Measurements from ENCODE around the gene CRISP1. TPM values are rescaled to one million over a fixed set of nuclear protein-coding genes. Genes with fewer than 3 reads are reported as not detected.

The CRISP1 gene
- total and polyA plus RNA-seq, 9 of the 15 experiments (the other 6 are each of a cell fraction or from before 2014, with no cell fraction given) = not detected

GRCh38 chr6:49841424-49841823 is 24.9 kb downstream of the CRISP1 start (continued):
- TF ChIP-seq MNT (conservative IDR thresholded peaks at IDR 0.05) = 0 out of 4 replicates have a peak, but pooled peaks of 1 of the 2 experiments have one; percentile 29
- peak; percentile 59; the same call in 1 of the 2 replicates for TF ChIP-seq DPF2 (IDR thresholded peaks at IDR 0.05)
- TF ChIP-seq CBFA2T2 (conservative IDR thresholded peaks at IDR 0.05) = peak; percentile 43; the same call in 1 of the 2 replicates
- TF ChIP-seq ZNF274 (IDR thresholded peaks at IDR 0.05; ENCODE audit: borderline replicate concordance, low read depth, low read length) = no peak
- TF ChIP-seq ELF4 (CRISPR knock-in tag; IDR thresholded peaks at IDR 0.05) = no peak
- TF ChIP-seq KDM1A (IDR thresholded peaks at IDR 0.05) = peak; percentile 86 to 88
- no peak for TF ChIP-seq PCBP2 (IDR thresholded peaks at IDR 0.05; ENCODE audit: low read depth, low read length, poor library complexity, severe bottlenecking)
- no peak for TF ChIP-seq ZBED1 (IDR thresholded peaks at IDR 0.05)
- peak; percentile 66; the same call in 1 of the 2 replicates for TF ChIP-seq HDAC2 (IDR thresholded peaks at IDR 0.05)
- peak; percentile 72 for TF ChIP-seq CBFA2T3 (IDR thresholded peaks at IDR 0.05)
- TF ChIP-seq RREB1 (CRISPR knock-in tag; IDR thresholded peaks at IDR 0.05) = no peak
- TF ChIP-seq NR2C1 (IDR thresholded peaks at IDR 0.05) = no peak
- TF ChIP-seq NR2C1 (tag; IDR thresholded peaks at IDR 0.05) = no peak
- TF ChIP-seq GATAD2A (IDR thresholded peaks at IDR 0.05) = no peak
- TF ChIP-seq MTF1 (CRISPR knock-in tag; IDR thresholded peaks at IDR 0.05; ENCODE audit: borderline replicate concordance) = no peak
- no peak for TF ChIP-seq BDP1 (IDR thresholded peaks at IDR 0.05; ENCODE audit: insufficient read depth, insufficient read length)
- no peak for TF ChIP-seq SREBF1 (IDR thresholded peaks at IDR 0.05; ENCODE audit: borderline replicate concordance, low read depth, low read length)
- no peak for TF ChIP-seq KLF13 (tag; IDR thresholded peaks at IDR 0.05; ENCODE audit: borderline replicate concordance, low read depth)
- no peak for TF ChIP-seq ZNF77 (CRISPR knock-in tag; IDR thresholded peaks at IDR 0.05)
- peak; percentile 44 for TF ChIP-seq PKNOX1 (IDR thresholded peaks at IDR 0.05)
- peak; percentile 75 for TF ChIP-seq TEAD4 (IDR thresholded peaks at IDR 0.05; ENCODE audit: low read length)
- TF ChIP-seq TEAD4 (CRISPR knock-in tag; IDR thresholded peaks at IDR 0.05; ENCODE audit: borderline replicate concordance) = no peak
- no peak for TF ChIP-seq KAT7 (CRISPR knock-in tag; IDR thresholded peaks at IDR 0.05; ENCODE audit: borderline replicate concordance)

All from K562 (cell line).